H1 (cell line): ENCODE data around the gene DNAH1. TPM values are rescaled to one million over a fixed set of nuclear protein-coding genes. Genes with fewer than 3 reads are reported as not detected.
"Not testable (repeated sequence)": the region's sequence is repeated elsewhere in the genome, so short reads cannot be mapped to it uniquely, and the experiment has no call there.

Experiments
- CTCF ChIA-PET: fragments of 300-600 bp; sonication (Branson Sonifier 250); formaldehyde crosslinking; loops from one replicate; lab custom pipeline; 2021; ENCODE audit not compliant: partially characterized antibody; lab: Charles Lee
- POLR2A ChIA-PET: fragments of 300-600 bp; sonication (Branson Sonifier 250); formaldehyde crosslinking; loops from one replicate; lab custom pipeline; 2021; ENCODE audit warnings: inconsistent platforms; ENCODE audit not compliant: partially characterized antibody; lab: Charles Lee
- DNase-seq, 2 experiments: peaks; one replicate each; pipeline versions ENCODE4 v3.0.0 to v3.0.0-alpha.2; 2010 to 2022; ENCODE audit warnings: low spot score in 2 of 2, low read depth in 1 of 2, mixed read lengths in 1 of 2
- FAIRE-seq: peaks from 2 replicates; lab custom pipeline; 2011; peaks lifted over from hg19 to GRCh38; lab: Jason Lieb, UNC
- H2AFZ ChIP-seq: 2 replicates; pipeline ENCODE4 v1.8.1; 2012; ENCODE audit warnings: low read length, inconsistent platforms
- H2AK5ac ChIP-seq: 2 replicates; pipeline ENCODE4 v1.6.1; 2013; ENCODE audit warnings: low read depth, low read length
- H2BK120ac ChIP-seq: replicated peaks from 2 replicates; pipeline ENCODE3; 2013; ENCODE audit warnings: low read depth, low read length, inconsistent platforms
- H2BK12ac ChIP-seq: 2 replicates; pipeline ENCODE4 v1.6.1; 2013; ENCODE audit warnings: low read depth, low read length
- H2BK15ac ChIP-seq: 2 replicates; pipeline ENCODE4 v1.6.1; 2013; ENCODE audit warnings: low read length
- H2BK20ac ChIP-seq: 2 replicates; pipeline ENCODE4 v1.6.1; 2013; ENCODE audit warnings: low read length
- H2BK5ac ChIP-seq: 2 replicates; pipeline ENCODE4 v1.6.1; 2013; ENCODE audit warnings: low read depth, low read length
- H3K14ac ChIP-seq: 2 replicates; pipeline ENCODE4 v1.6.1; 2013; ENCODE audit warnings: inconsistent platforms; ENCODE audit not compliant: insufficient read length
- H3K18ac ChIP-seq: 2 replicates; pipeline ENCODE4 v1.6.1; 2013; ENCODE audit warnings: low read length; ENCODE audit errors: extremely low read depth
- H3K23ac ChIP-seq: 2 replicates; pipeline ENCODE4 v1.6.1; 2013; ENCODE audit warnings: inconsistent platforms; ENCODE audit not compliant: insufficient read length
- H3K23me2 ChIP-seq: 2 replicates; pipeline ENCODE4 v1.6.1; 2013; ENCODE audit warnings: low read depth, low read length
- H3K27ac ChIP-seq: 2 replicates; pipeline ENCODE4 v1.6.1; 2011; ENCODE audit warnings: low read depth, low read length, inconsistent platforms
- H3K27me3 ChIP-seq, 4 experiments: replicated peaks in 1 of 4; 1 replicate in 1 of 4; 2 replicates in 3 of 4; pipeline versions ENCODE4 v1.6.1 to v1.8.1; 2011 to 2013; ENCODE audit warnings: low read length in 3 of 4, mild to moderate bottlenecking in 3 of 4, inconsistent platforms in 2 of 4, mixed read lengths in 2 of 4, moderate library complexity in 1 of 4; ENCODE audit not compliant: control insufficient read depth in 3 of 4, insufficient read depth in 3 of 4; ENCODE audit errors: extremely low read depth in 1 of 4
- H3K36me3 ChIP-seq, 4 experiments: 2 replicates each; pipeline versions ENCODE4 v1.6.1 to v1.8.1; 2011 to 2013; ENCODE audit warnings: mild to moderate bottlenecking in 4 of 4, low read length in 3 of 4, moderate library complexity in 2 of 4, control low read depth in 1 of 4, inconsistent platforms in 1 of 4; ENCODE audit not compliant: insufficient read depth in 4 of 4, control insufficient read depth in 2 of 4
- H3K4ac ChIP-seq: replicated peaks from 2 replicates; pipeline ENCODE3; 2013; ENCODE audit warnings: low read length, low read depth, mixed read lengths, inconsistent platforms; ENCODE audit not compliant: insufficient read length
- H3K4me1 ChIP-seq, 4 experiments: replicated peaks in 1 of 4; 1 replicate in 1 of 4; 2 replicates in 3 of 4; pipeline versions ENCODE4 v1.6.1 to v1.8.1; 2011 to 2013; ENCODE audit warnings: low read length in 3 of 4, inconsistent platforms in 2 of 4, mixed read lengths in 1 of 4; ENCODE audit not compliant: insufficient read depth in 4 of 4, control insufficient read depth in 3 of 4
- H3K4me2 ChIP-seq, 2 experiments: 2 replicates each; pipeline versions ENCODE4 v1.6.1 to v1.8.1; 2011 to 2013; ENCODE audit warnings: low read depth in 2 of 2, low read length in 2 of 2, control low read depth in 1 of 2, inconsistent platforms in 1 of 2, mild to moderate bottlenecking in 1 of 2; ENCODE audit not compliant: insufficient read depth in 1 of 2
- H3K4me3 ChIP-seq, 4 experiments: fragments of 200-600, 300-600 bp in 1 of 4; sonication (generic), shearing (Covaris generic), sonication (Bioruptor Twin) in 1 of 4; 2 replicates each; pipeline versions ENCODE4 v1.5.1 to v1.8.1; 2011 to 2016; ENCODE audit warnings: low read length in 4 of 4, low read depth in 3 of 4, control low read depth in 2 of 4, inconsistent platforms in 2 of 4, mild to moderate bottlenecking in 2 of 4, mixed read lengths in 1 of 4, moderate library complexity in 1 of 4; ENCODE audit not compliant: insufficient read depth in 2 of 4; ENCODE audit errors: extremely low read depth in 1 of 4
- H3K56ac ChIP-seq: replicated peaks from 2 replicates; pipeline ENCODE3; 2013; ENCODE audit warnings: low read depth, mild to moderate bottlenecking, mixed read lengths, low read length, inconsistent platforms; ENCODE audit not compliant: insufficient read length
- H3K79me1 ChIP-seq: 2 replicates; pipeline ENCODE4 v1.6.1; 2013; ENCODE audit warnings: low read depth, low read length, control low read depth
- H3K79me2 ChIP-seq, 2 experiments: 2 replicates each; pipeline versions ENCODE4 v1.6.1 to v1.8.1; 2012 to 2013; ENCODE audit warnings: low read length in 2 of 2, mild to moderate bottlenecking in 2 of 2, inconsistent platforms in 1 of 2; ENCODE audit not compliant: insufficient read depth in 2 of 2, control insufficient read depth in 1 of 2
- H3K9ac ChIP-seq, 4 experiments: replicated peaks in 1 of 4; 1 replicate in 1 of 4; 2 replicates in 3 of 4; pipeline versions ENCODE4 v1.6.1 to v1.8.1; 2011 to 2013; ENCODE audit warnings: low read depth in 3 of 4, low read length in 3 of 4, control low read depth in 2 of 4, mild to moderate bottlenecking in 2 of 4, moderate library complexity in 2 of 4, inconsistent platforms in 1 of 4; ENCODE audit errors: extremely low read depth in 1 of 4
- H3K9me3 ChIP-seq, 2 experiments: 2 replicates each; pipeline versions ENCODE4 v1.6.1 to v1.8.1; 2012 to 2013; ENCODE audit warnings: mild to moderate bottlenecking in 2 of 2, moderate library complexity in 2 of 2, control low read depth in 1 of 2, inconsistent platforms in 1 of 2, low read depth in 1 of 2, low read length in 1 of 2, mixed read lengths in 1 of 2; ENCODE audit not compliant: insufficient read depth in 2 of 2
- H4K20me1 ChIP-seq, 2 experiments: replicated peaks in 1 of 2; 2 replicates each; pipeline versions ENCODE3 to v1.8.1; 2011 to 2013; ENCODE audit warnings: inconsistent platforms in 2 of 2, low read length in 2 of 2, mild to moderate bottlenecking in 1 of 2; ENCODE audit not compliant: insufficient read depth in 2 of 2, control insufficient read depth in 1 of 2
- H4K5ac ChIP-seq: 2 replicates; pipeline ENCODE4 v1.6.1; 2013; ENCODE audit warnings: low read length, low read depth, mixed read lengths, inconsistent platforms; ENCODE audit not compliant: insufficient read length
- H4K8ac ChIP-seq: 2 replicates; pipeline ENCODE4 v1.8.0; 2013; ENCODE audit warnings: mild to moderate bottlenecking, moderate library complexity, low read length, inconsistent platforms; ENCODE audit not compliant: insufficient read depth; ENCODE audit errors: extremely low read depth
- H4K91ac ChIP-seq: replicated peaks from 2 replicates; pipeline ENCODE3; 2013; ENCODE audit warnings: low read length, mixed read lengths, inconsistent platforms; ENCODE audit not compliant: insufficient read length
- WGBS, 2 experiments: shearing (Covaris generic) in 1 of 2; methylation state at CpG; one replicate each; pipeline versions ENCODE4 v1.1.6 to v1.1.7; 2013 to 2015; ENCODE audit warnings: low lambda C conversion rate in 2 of 2, mixed read lengths in 2 of 2, inconsistent platforms in 1 of 2, low coverage in 1 of 2, missing lambda C conversion rate in 1 of 2; ENCODE audit not compliant: insufficient replicate concordance in 2 of 2, insufficient coverage in 1 of 2, insufficient read length in 1 of 2; ENCODE audit errors: extremely low coverage in 1 of 2, missing lambda C conversion rate in 1 of 2; 5-methylcytosine and 5-hydroxymethylcytosine counted together
- polyA plus RNA-seq, 7 experiments: library from polyadenylated mRNA; depleted of rRNA in 3 of 7; stranded (reverse) in 5 of 7; unstranded in 2 of 7; fragments of >200 nt in 5 of 7; fragments of 200-250 nt in 2 of 7; gene quantifications; 1 replicate in 5 of 7; 2 replicates in 1 of 7; 4 replicates in 1 of 7; pipeline versions ENCODE4 v1.2.1 to v1.2.3, GENCODE V29; 2011 to 2013; ENCODE audit warnings: missing spikeins in 2 of 7, mixed read lengths in 2 of 7
- total RNA-seq: library from RNA; stranded (reverse); fragmentation: NEBNext Ultra II Directional; extraction: Animal tissue kit (Norgen Biotek cat#: 25700); gene quantifications from 2 replicates; pipeline ENCODE4 v1.2.1, GENCODE V29; 2021

Gene DNAH1
- total and polyA plus RNA-seq, 2 of the 8 experiments (the other 6 are each of a cell fraction or from before 2014, with no cell fraction given) = 1.0 to 1.5 TPM

GRCh38 chr3:52284051-52284450, 32.1 kb upstream of the DNAH1 start:
- H3K23ac ChIP-seq, H2BK15ac ChIP-seq, H3K79me2 ChIP-seq, H2AFZ ChIP-seq, H3K9ac ChIP-seq, H2BK5ac ChIP-seq, H3K4ac ChIP-seq, H3K79me1 ChIP-seq, H4K20me1 ChIP-seq, H3K56ac ChIP-seq, H3K27ac ChIP-seq, H4K8ac ChIP-seq, H4K91ac ChIP-seq, H4K5ac ChIP-seq, FAIRE-seq, H2AK5ac ChIP-seq, H3K4me2 ChIP-seq, H3K4me3 ChIP-seq, H3K18ac ChIP-seq, H3K23me2 ChIP-seq, H2BK120ac ChIP-seq, H3K36me3 ChIP-seq, H3K27me3 ChIP-seq, H2BK20ac ChIP-seq, H3K4me1 ChIP-seq, H3K9me3 ChIP-seq, DNase-seq, H2BK12ac ChIP-seq, H3K14ac ChIP-seq: not testable (repeated sequence)
- ChIA-PET POLR2A (interaction anchor here (0.6 to 1.5 kb wide), 2 partner anchors 47 to 299 kb away, joined by 3 to 4 read pairs; no protein-coding TSS in a partner anchor), CTCF (interaction anchor here (0.6 to 3.1 kb wide), 7 partner anchors 11 to 753 kb away, joined by 3 to 11 read pairs (median 5); no protein-coding TSS in a partner anchor)
- 91% methylated on average over 4 of the region's 4 CpGs; no CpG with 5 or more reads in 1 of the 2 experiments for WGBS, 2 experiments
